PFSK-1 (cell line): Measurements from ENCODE around the gene TARBP2.

Source experiments
- FOXP2 ChIP-seq: optimal IDR thresholded peaks from 2 replicates; pipeline ENCODE3; 2011; ENCODE audit warnings: borderline replicate concordance, control low read depth, inconsistent platforms; ENCODE audit not compliant: insufficient read depth; ENCODE audit errors: extremely low read length, extremely low read depth
- POLR2AphosphoS5 ChIP-seq: IDR thresholded peaks from 2 replicates; pipeline ENCODE4 v1.6.1; 2012; ENCODE audit warnings: low read depth, mild to moderate bottlenecking, control low read depth, low read length, moderate library complexity
- REST ChIP-seq, 2 experiments: IDR thresholded peaks; 2 replicates each; pipeline versions ENCODE4 v1.6.1 to v1.8.0; 2011 to 2012; ENCODE audit warnings: low read depth in 2 of 2, low read length in 2 of 2, control low read depth in 1 of 2, inconsistent platforms in 1 of 2, mild to moderate bottlenecking in 1 of 2, moderate library complexity in 1 of 2; ENCODE audit not compliant: insufficient read depth in 1 of 2
- SIN3A ChIP-seq: IDR thresholded peaks from 2 replicates; pipeline ENCODE4 v1.6.1; 2012; ENCODE audit warnings: mild to moderate bottlenecking, low read length, moderate library complexity, borderline replicate concordance; ENCODE audit not compliant: insufficient read depth
- TAF1 ChIP-seq: IDR thresholded peaks from 2 replicates; pipeline ENCODE4 v1.6.1; 2012; ENCODE audit warnings: low read length, control low read depth, borderline replicate concordance; ENCODE audit not compliant: insufficient read depth

The TARBP2 gene

GRCh38 chr12:53486736-53487487 is 14.2 kb upstream of the TARBP2 start:
- no peak for TF ChIP-seq SIN3A
- no peak for TF ChIP-seq REST (IDR thresholded peaks at IDR 0.05; ENCODE audit: insufficient read depth in 1 of 2, low read depth in 2 of 2, low read length in 2 of 2)
- TF ChIP-seq TAF1: no peak
- no peak for TF ChIP-seq FOXP2
- no peak for TF ChIP-seq POLR2AphosphoS5

- no peak for TF ChIP-seq FOXP2
- TF ChIP-seq REST (IDR thresholded peaks at IDR 0.05; ENCODE audit: insufficient read depth in 1 of 2, low read depth in 2 of 2, low read length in 2 of 2): no peak
- no peak for TF ChIP-seq SIN3A
- TF ChIP-seq TAF1: no peak
- TF ChIP-seq POLR2AphosphoS5: no peak
These were observed 11.7 kb upstream of the TARBP2 start for GRCh38 chr12:53489242-53489864.

- TF ChIP-seq SIN3A: no peak
- TF ChIP-seq TAF1: no peak
- no peak for TF ChIP-seq POLR2AphosphoS5
- TF ChIP-seq REST (IDR thresholded peaks at IDR 0.05; ENCODE audit: insufficient read depth in 1 of 2, low read depth in 2 of 2, low read length in 2 of 2): no peak
These were observed 8.9 kb upstream of the TARBP2 start for GRCh38 chr12:53492188-53492587.

- TF ChIP-seq REST (IDR thresholded peaks at IDR 0.05; ENCODE audit: insufficient read depth in 1 of 2, low read depth in 2 of 2, low read length in 2 of 2) (no peak), POLR2AphosphoS5 (peak; percentile 75), FOXP2 (no peak), SIN3A (peak; percentile 37; the same call in 1 of the 2 replicates), TAF1 (0 out of 2 replicates have a peak, but pooled peaks have one; percentile 33)
These were observed 8.1 kb upstream of the TARBP2 start for GRCh38 chr12:53492830-53493609.
